Heart left ventricle (tissue), 16 donors: Measurements from ENCODE around the gene POMC. TPM values are rescaled to one million over a fixed set of nuclear protein-coding genes. Genes with fewer than 3 reads are reported as not detected.
A peak's percentile ranks its signal among the peaks of the same experiment; 100 is the strongest.
"Not testable (repeated sequence)": the region's sequence is repeated elsewhere in the genome, so short reads cannot be mapped to it uniquely, and the experiment has no call there.

Experiments used
- ATAC-seq, 4 donors: fragments of 200-7000 bp; cut with Tn5 transposase; one replicate each; pipeline ENCODE4 v1.9.1; 2020 to 2022; ENCODE audit warnings: moderate library complexity in 4 of 4, mild to moderate bottlenecking in 3 of 4, moderate number of reproducible peaks in 1 of 4
- DNase-seq, 5 donors: peaks; one replicate each; pipeline ENCODE4 v3.0.0-alpha.2; 2020
- H3K27ac ChIP-seq, 12 donors: fragments of 200-600 bp; sonication (generic) in 4 of 12; one replicate each; pipeline versions ENCODE4 v1.5.0 to v1.8.0; 2016 to 2022; ENCODE audit warnings: mild to moderate bottlenecking in 2 of 12
- H3K27me3 ChIP-seq, 9 donors: fragments of 200-600 bp; sonication (generic) in 2 of 9; one replicate each; pipeline versions ENCODE4 v1.5.1 to v1.8.0; 2016 to 2022; ENCODE audit warnings: mild to moderate bottlenecking in 3 of 9
- H3K36me3 ChIP-seq, 9 donors: fragments of 200-600 bp; sonication (generic) in 2 of 9; one replicate each; pipeline versions ENCODE4 v1.5.0 to v1.8.0; 2018 to 2022; ENCODE audit warnings: mild to moderate bottlenecking in 2 of 9
- H3K4me1 ChIP-seq, 12 donors: fragments of 200-600 bp; sonication (generic) in 4 of 12; one replicate each; pipeline versions ENCODE4 v1.5.0 to v1.8.0; 2016 to 2022; ENCODE audit warnings: mild to moderate bottlenecking in 3 of 12
- H3K4me3 ChIP-seq, 12 donors: fragments of 200-600 bp; sonication (generic) in 4 of 12; one replicate each; pipeline versions ENCODE4 v1.5.0 to v1.8.0; 2017 to 2022; ENCODE audit warnings: mild to moderate bottlenecking in 9 of 12, moderate library complexity in 4 of 12
- H3K9me3 ChIP-seq, 12 donors: fragments of 200-600 bp; sonication (generic) in 4 of 12; one replicate each; pipeline versions ENCODE4 v1.5.0 to v1.8.0; 2016 to 2022; ENCODE audit warnings: mild to moderate bottlenecking in 1 of 12
- CTCF ChIP-seq, 12 donors: fragments of 200-600 bp; sonication (generic) in 4 of 12; IDR thresholded peaks; one replicate each; pipeline versions ENCODE4 v1.5.0 to v1.8.0; 2018 to 2022; ENCODE audit warnings: antibody characterized with exemption in 12 of 12, mild to moderate bottlenecking in 5 of 12
- POLR2A ChIP-seq, 2 donors: fragments of 450-650 bp; IDR thresholded peaks; one replicate each; pipeline ENCODE4 v1.6.1; 2017; ENCODE audit warnings: antibody characterized with exemption in 2 of 2, mild to moderate bottlenecking in 2 of 2, moderate library complexity in 2 of 2
- WGBS, 4 donors: extraction: QIAGEN DNeasy Blood & Tissue Kit in 2 of 4; methylation state at CpG; one replicate each; pipeline versions ENCODE4 v1.1.5 to v1.1.7; 2013 to 2018; 5-methylcytosine and 5-hydroxymethylcytosine counted together
- intact Hi-C, 10 donors: fragments of 100-400 bp; cut with DNase I; formaldehyde crosslinking; loops; one replicate each; pipeline versions ENCODE4 v1.11.1 to v1.14.2; 2022
- polyA plus RNA-seq, 2 donors: library from polyadenylated mRNA; stranded (reverse); fragments of 200-250 nt; gene quantifications; one replicate each; pipeline ENCODE4 v1.2.3, GENCODE V29; 2013
- total RNA-seq, 9 donors: library from RNA; depleted of rRNA in 2 of 9; stranded (reverse); fragments of >200 nt in 2 of 9; fragmentation: NEBNext Ultra II Directional in 3 of 9; extraction: Animal tissue kit (Norgen Biotek cat#: 25700) in 3 of 9; gene quantifications; one replicate each; pipeline versions ENCODE4 v1.1.0 to v1.2.4, GENCODE V29; 2016 to 2023
- donor health status: ischemic (EF 13 %, LVEDD 7.1; RV severe dilation, severe dysfunction).
- donor health status: healthy with polysubstance abuse.
- donor health status: DM: no; HTN: yes; CAD: no.
- donor health status: DM: no; HTN: no; CAD: no.
- donor health status: ischemic (EF 25% LVEDD 6.9; RV normal size, moderate dysfunction).
- donor health status: ischemic (EF 25% LVEDD 5.7; RV mildly dilated, moderate dysfunction).
- donor health status: healthy.
- donor health status: DM: yes; HTN: yes; CAD: no.
- donor health status: ischemic (EF 35%, LVEDD 5.7; RV mildly dilated, moderate dysfunction).
- donor health status: nonischemic (EF 11% LVEDD 7.7; RV severe dilation, severe dysfunction).
- donor health status: DM: yes; HTN: yes; CAD: no.
- donor health status: PGD.
- donor health status: ischemic (EF 29% LVEDD 5.4; RV normal size, mild dysfunction).
- donor health status: nonischemic (EF 23%, LVEDD 6.1; RV moderate dilation, normal function).

POMC gene
- total and polyA plus RNA-seq, 11 donors = 0.77 to 8.0 (median 3.0) TPM

- intact Hi-C loops = no loop called here
- Histone ChIP-seq H3K9me3 (no peaks in the 10 kb centered on the region), H3K4me1 (no peaks in the 10 kb centered on the region), H3K27ac (no peak overlapping the region), H3K4me3 (no peak overlapping the region), H3K27me3 (no peaks in the 10 kb centered on the region), H3K36me3 (peaks cover 0 to 13% (median 0%) of the 10 kb centered on the region in 9 donors)
- TF ChIP-seq CTCF (IDR thresholded peaks at IDR 0.05) (no peak), POLR2A (IDR thresholded peaks at IDR 0.05) (no peak)
- ATAC-seq (no peak), DNase-seq (no peak)
- WGBS, 4 donors = 89 to 95% (median 94%) methylated on average over 12 of the region's 12 CpGs
These were observed 16.7 kb downstream of the POMC start for GRCh38 chr2:25151718-25152117.

- H3K9me3 ChIP-seq, H3K4me1 ChIP-seq, H3K27me3 ChIP-seq, H3K27ac ChIP-seq, H3K4me3 ChIP-seq, DNase-seq, ATAC-seq, intact Hi-C loops: not testable (repeated sequence)
- 94 to 97% (median 96%) methylated on average over 5 of the region's 5 CpGs for WGBS, 4 donors
- H3K36me3 ChIP-seq = peaks cover 0 to 14% (median 0%) of the 10 kb centered on the region in 9 donors
These were observed 17.4 kb downstream of the POMC start for GRCh38 chr2:25150993-25151392.

GRCh38 chr2:25149646-25150045 is 18.7 kb downstream of the POMC start:
- no peaks in the 10 kb centered on the region for H3K27me3 ChIP-seq
- no peak for ATAC-seq
- DNase-seq = peak in 1 of 5 donors; percentile 33
- intact Hi-C loops = no loop called here
- TF ChIP-seq POLR2A (IDR thresholded peaks at IDR 0.05) = no peak
- TF ChIP-seq CTCF (IDR thresholded peaks at IDR 0.05) = no peak
- peaks cover 0 to 25% (median 5%) of the 10 kb centered on the region in 9 donors for H3K36me3 ChIP-seq
- no peaks in the 10 kb centered on the region for H3K4me1 ChIP-seq
- no peak overlapping the region for H3K27ac ChIP-seq
- WGBS, 4 donors = 90 to 95% (median 94%) methylated on average over 4 to 6 of the region's 6 CpGs
- no peaks in the 10 kb centered on the region for H3K9me3 ChIP-seq
- no peak overlapping the region for H3K4me3 ChIP-seq

GRCh38 chr2:25146896-25147295 is 21.5 kb downstream of the POMC start:
- DNase-seq = peak in 1 of 5 donors; percentile 33
- 96 to 98% (median 97%) methylated on average over 10 of the region's 10 CpGs for WGBS, 4 donors
- Histone ChIP-seq H3K4me1 (no peaks in the 10 kb centered on the region), H3K9me3 (no peaks in the 10 kb centered on the region), H3K4me3 (no peak overlapping the region), H3K36me3 (peaks cover 0 to 23% (median 13%) of the 10 kb centered on the region in 9 donors), H3K27me3 (no peaks in the 10 kb centered on the region), H3K27ac (no peak overlapping the region)
- ATAC-seq = no peak
- intact Hi-C loops = no loop called here
- TF ChIP-seq POLR2A (IDR thresholded peaks at IDR 0.05) (no peak), CTCF (IDR thresholded peaks at IDR 0.05) (no peak)

GRCh38 chr2:25145803-25146202 is 22.6 kb downstream of the POMC start:
- ATAC-seq = no peak
- WGBS, 4 donors = 92 to 94% (median 92%) methylated on average over 6 of the region's 6 CpGs
- intact Hi-C loops = no loop called here

More at GRCh38 chr2:25145803-25146202, 22.6 kb downstream of the POMC start:
- Histone ChIP-seq H3K4me1 (no peaks in the 10 kb centered on the region), H3K27ac (no peak overlapping the region), H3K9me3 (no peaks in the 10 kb centered on the region), H3K36me3 (peaks cover 0 to 22% (median 13%) of the 10 kb centered on the region in 9 donors), H3K4me3 (no peak overlapping the region), H3K27me3 (no peaks in the 10 kb centered on the region)
- DNase-seq = no peak
- TF ChIP-seq CTCF (IDR thresholded peaks at IDR 0.05) (no peak), POLR2A (IDR thresholded peaks at IDR 0.05) (no peak)
